ENCODE data around the gene PTPRG. TPM values are rescaled to one million over a fixed set of nuclear protein-coding genes. Genes with fewer than 3 reads are reported as not detected.

PTPRG gene
- total RNA-seq, 4 donors from 2014 or later = 8.4 to 37.3 (median 14.9) TPM

- H3K4me3 ChIP-seq (ENCODE audit: low read depth, poor library complexity, severe bottlenecking) = no peak overlapping the region
- WGBS, 2 donors = 17 to 20% methylated on average over 3 of the region's 3 CpGs
- no peak for TF ChIP-seq CTCF (IDR thresholded peaks at IDR 0.05)
- no peak for TF ChIP-seq POLR2A (IDR thresholded peaks at IDR 0.05)
- DNase-seq (ENCODE audit: low spot score in 2 of 2) = no peak
- intact Hi-C loops (cut with DNase I; ENCODE audit: low total_unique reads) = no loop called here
Observed at GRCh38 chr3:61926923-61927322, 365.6 kb downstream of the PTPRG start.

GRCh38 chr3:61927332-61927731, 366.0 kb downstream of the PTPRG start:
- WGBS, 2 donors = 16 to 23% methylated on average over 3 of the region's 3 CpGs
- TF ChIP-seq CTCF (IDR thresholded peaks at IDR 0.05) = no peak
- TF ChIP-seq POLR2A (IDR thresholded peaks at IDR 0.05) = no peak
- H3K4me3 ChIP-seq (ENCODE audit: low read depth, poor library complexity, severe bottlenecking) = no peak overlapping the region
- intact Hi-C loops (cut with DNase I; ENCODE audit: low total_unique reads) = no loop called here
- peak; percentile 64 to 93 for DNase-seq (ENCODE audit: low spot score in 2 of 2)

- intact Hi-C loops (cut with DNase I; ENCODE audit: low total_unique reads) = no loop called here
- DNase-seq (ENCODE audit: low spot score in 2 of 2) = no peak
- 69 to 72% methylated on average over 3 of the region's 3 CpGs for WGBS, 2 donors
- TF ChIP-seq CTCF (IDR thresholded peaks at IDR 0.05) = no peak
- TF ChIP-seq POLR2A (IDR thresholded peaks at IDR 0.05) = no peak
- no peak overlapping the region for H3K4me3 ChIP-seq (ENCODE audit: low read depth, poor library complexity, severe bottlenecking)
Observed at GRCh38 chr3:61928039-61928438, 366.7 kb downstream of the PTPRG start.

- intact Hi-C loops (cut with DNase I; ENCODE audit: low total_unique reads) = no loop called here
- DNase-seq (ENCODE audit: low spot score in 2 of 2) = no peak
Observed at GRCh38 chr3:61928776-61929314, 367.5 kb downstream of the PTPRG start.

GRCh38 chr3:61929617-61930016, 368.2 kb downstream of the PTPRG start:
- TF ChIP-seq CTCF (IDR thresholded peaks at IDR 0.05) = no peak
- no peak for TF ChIP-seq POLR2A (IDR thresholded peaks at IDR 0.05)
- no peak for DNase-seq (ENCODE audit: low spot score in 2 of 2)
- H3K4me3 ChIP-seq (ENCODE audit: low read depth, poor library complexity, severe bottlenecking) = no peak overlapping the region
- 77 to 79% methylated on average over 8 of the region's 8 CpGs for WGBS, 2 donors
- intact Hi-C loops (cut with DNase I; ENCODE audit: low total_unique reads) = no loop called here

More at GRCh38 chr3:61928776-61929314, 367.5 kb downstream of the PTPRG start:
- no peak overlapping the region for H3K4me3 ChIP-seq (ENCODE audit: low read depth, poor library complexity, severe bottlenecking)
- 62 to 69% methylated on average over 4 of the region's 4 CpGs for WGBS, 2 donors
- no peak for TF ChIP-seq POLR2A (IDR thresholded peaks at IDR 0.05)
- no peak for TF ChIP-seq CTCF (IDR thresholded peaks at IDR 0.05)

GRCh38 chr3:61932499-61932898, 371.1 kb downstream of the PTPRG start:
- intact Hi-C loops (cut with DNase I; ENCODE audit: low total_unique reads) = no loop called here
- TF ChIP-seq POLR2A (IDR thresholded peaks at IDR 0.05) (no peak), CTCF (IDR thresholded peaks at IDR 0.05) (no peak)
- no peak overlapping the region for H3K4me3 ChIP-seq (ENCODE audit: low read depth, poor library complexity, severe bottlenecking)
- 90 to 98% methylated on average over 6 of the region's 6 CpGs for WGBS, 2 donors
- no peak for DNase-seq (ENCODE audit: low spot score in 2 of 2)
